Right renal cortex interstitium (tissue), 3 donors: Measurements from ENCODE around the gene SNCG. TPM values are rescaled to one million over a fixed set of nuclear protein-coding genes. Genes with fewer than 3 reads are reported as not detected.
"Not testable (repeated sequence)": the region's sequence is repeated elsewhere in the genome, so short reads cannot be mapped to it uniquely, and the experiment has no call there.

Experiments
- DNase-seq, 3 donors: peaks; one replicate each; pipeline ENCODE4 v3.0.0-alpha.2; 2013; ENCODE audit warnings: low read depth in 3 of 3, low spot score in 2 of 3
- polyA plus RNA-seq, 3 donors: library from polyadenylated mRNA; unstranded; fragments of 120-200 nt; gene quantifications; one replicate each; pipeline ENCODE4 v1.2.1, GENCODE V29; 2013; ENCODE audit not compliant: insufficient read length in 3 of 3

SNCG gene
- polyA plus RNA-seq, 3 donors = 8.3 to 23.4 (median 13.1) TPM

GRCh38 chr10:86944471-86944870 lies 13.9 kb upstream of the SNCG start:
- no peak for DNase-seq

- DNase-seq = no peak
Observed at GRCh38 chr10:86944907-86945306, 13.5 kb upstream of the SNCG start.

DNA sequence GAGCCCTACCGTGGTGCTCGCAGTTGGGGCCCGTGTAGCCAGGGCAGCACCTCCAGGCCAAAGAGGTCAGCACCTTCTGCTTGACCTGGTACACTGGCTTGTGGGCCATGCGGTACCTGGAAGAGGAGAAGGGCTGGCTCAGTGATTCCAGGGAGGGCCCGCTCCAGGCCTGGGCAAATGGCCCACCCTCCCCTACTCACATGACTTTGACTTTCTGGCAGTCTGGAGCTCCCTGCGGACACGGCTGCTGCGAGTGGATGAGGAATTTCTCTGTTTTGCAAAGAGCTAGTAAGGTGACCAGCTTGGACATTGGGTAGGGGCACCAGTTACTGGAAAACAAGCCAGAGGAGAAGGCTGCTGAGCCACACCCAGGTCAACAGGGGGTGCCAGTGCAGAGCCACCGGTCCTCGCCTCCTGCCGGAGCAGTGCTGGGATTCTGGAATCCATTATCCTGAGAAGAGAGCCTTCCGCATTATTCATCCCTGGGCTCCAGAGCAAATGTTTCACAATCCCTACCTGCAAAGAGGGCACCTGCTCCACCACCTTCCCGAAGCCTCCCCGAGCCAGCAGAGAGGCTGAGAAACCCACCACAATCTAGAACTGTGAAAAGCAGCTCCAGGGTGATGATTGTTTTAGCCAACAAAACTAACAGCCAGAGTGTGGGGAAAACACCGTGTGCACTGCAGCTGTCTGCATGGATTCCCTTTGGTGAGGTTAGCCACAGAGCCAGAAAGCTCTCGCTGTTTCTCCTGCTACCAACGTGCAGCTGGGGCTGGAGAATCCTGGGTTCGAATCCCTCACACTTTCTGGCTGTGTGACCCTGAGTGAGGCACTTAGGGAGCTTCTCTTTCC lies 12.8 kb upstream of the SNCG start:
- DNase-seq = no peak

DNA sequence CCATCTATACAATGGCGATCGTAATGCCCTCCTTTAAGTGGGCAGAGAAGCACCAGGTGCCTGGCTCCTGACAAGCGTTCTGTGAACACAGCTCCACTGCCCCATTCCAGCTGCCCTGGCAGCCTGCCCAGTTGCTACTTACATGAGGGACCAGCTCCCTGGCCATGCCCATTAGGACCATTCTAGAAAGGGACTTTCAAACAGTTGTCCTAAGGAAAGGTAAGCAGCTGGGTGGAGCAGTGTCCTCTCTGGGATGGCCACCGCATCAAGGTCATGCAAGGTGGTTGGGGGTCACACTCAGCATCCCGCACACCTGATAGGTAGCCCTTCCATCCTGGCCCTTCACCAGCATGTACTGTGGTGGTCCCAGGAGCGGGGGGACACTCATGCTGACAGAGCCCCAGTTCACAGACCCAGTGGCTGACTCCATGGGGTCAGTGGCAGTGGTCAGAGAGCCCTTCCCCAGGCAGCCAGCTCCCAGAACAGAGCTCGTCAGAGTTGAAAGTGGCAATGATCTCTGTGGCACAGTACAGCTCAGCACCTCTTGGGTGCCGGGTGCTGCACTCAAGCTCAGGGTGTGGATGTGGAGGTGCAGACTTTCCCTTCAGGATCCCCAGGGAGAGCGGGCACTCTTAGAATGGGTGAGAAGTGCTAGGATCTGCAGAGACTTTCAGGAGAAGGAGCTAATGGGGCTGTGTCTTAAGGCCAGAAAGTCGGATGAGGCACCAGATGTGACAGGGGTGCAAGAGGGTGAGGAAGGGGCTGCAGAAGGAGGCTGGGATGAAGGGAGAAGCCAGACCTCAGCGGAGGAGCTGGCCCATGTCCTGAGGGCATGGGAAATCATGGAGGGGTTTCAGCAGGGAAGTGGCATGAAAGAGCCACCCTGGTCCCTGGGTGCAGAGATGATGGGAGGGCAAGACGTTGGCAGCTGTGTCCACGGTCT lies 11.9 kb upstream of the SNCG start:
- DNase-seq = no peak

DNA sequence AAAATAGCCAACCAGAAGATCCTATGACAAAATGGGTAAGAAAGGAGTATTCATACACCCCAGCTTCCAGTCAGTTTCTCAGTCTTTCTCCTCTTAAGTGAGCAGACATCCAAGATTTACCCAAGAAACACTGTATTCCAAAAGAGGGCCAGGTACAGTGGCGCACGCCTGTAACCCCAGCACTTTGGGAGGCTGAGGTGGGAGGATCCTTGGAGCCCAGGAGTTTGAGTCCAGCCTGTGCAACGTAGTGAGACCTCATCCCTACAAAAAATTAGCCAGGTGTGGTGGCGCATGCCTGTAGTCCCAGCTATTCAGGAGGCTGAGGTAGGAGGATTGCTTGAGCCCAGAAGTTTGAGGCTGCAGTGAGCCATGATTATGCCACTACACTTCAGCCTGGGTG lies 10.6 kb upstream of the SNCG start:
- DNase-seq = not testable (repeated sequence)

GRCh38 chr10:86950349-86950748 lies 8.1 kb upstream of the SNCG start:
- DNase-seq = no peak

DNA sequence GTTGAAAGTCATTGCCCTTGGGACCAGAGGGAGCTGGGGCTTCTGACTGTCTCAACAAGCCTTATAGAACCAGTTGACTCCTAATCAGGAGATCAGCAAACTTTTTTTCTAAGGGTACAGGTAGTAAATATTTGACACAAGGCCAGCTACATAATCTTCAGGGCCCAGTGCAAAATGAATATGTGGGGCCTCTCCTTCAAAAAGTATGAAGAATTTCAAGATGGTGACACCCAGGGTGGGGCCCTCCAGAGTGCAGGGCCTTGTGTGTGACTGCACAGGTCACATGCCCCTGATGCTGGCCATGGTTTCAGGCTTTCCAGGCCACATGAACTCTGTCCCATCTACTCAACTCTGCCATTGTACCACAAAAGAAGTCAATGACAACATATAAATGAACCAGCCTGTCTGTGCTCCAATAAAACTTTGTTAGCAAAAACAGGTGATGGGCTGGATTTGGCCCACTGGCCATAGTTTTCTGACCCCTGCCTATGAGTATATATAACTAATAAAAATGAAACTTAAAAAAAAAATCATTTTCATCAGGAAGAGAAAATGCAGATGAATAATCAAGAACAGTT lies 7.1 kb upstream of the SNCG start:
- DNase-seq = no peak

DNA sequence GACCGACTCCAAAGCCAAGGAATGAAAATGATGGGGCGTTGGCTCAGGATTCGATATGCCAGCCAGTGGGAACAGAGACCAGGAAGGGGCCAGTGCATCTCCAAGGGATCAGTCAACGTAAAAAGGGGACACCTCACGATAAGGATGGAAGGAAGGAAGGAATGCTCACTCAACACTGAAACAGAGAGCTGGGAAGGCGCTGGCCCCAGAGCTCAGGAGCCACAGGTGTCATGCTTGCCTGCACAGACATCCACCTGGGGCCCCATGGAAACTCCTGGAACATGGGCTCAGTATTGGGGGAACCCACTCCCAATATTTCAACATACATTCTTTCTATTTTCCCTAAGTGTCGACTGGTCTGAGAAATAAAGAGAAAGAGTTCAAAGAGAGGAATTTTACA lies 6.3 kb upstream of the SNCG start:
- DNase-seq = no peak

DNA sequence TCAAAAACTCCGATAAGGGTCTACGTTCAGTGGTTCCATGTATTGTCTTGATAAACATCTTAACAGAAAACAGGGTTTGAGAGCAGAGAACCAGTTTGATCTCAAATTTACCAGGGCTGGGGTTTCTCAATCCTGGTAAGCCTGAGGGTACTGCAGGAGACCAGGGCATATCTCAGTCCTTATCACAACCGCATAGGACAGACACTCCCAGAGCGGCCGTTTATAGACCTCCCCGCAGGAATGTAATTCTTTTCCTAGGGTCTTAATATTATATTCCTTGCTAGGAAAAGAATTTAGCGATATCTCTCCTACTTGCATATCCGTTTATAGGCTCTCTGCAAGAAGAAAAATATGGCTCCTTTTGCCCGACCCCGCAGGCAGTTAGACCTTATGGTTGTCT lies 5.7 kb upstream of the SNCG start:
- not testable (repeated sequence) for DNase-seq

GRCh38 chr10:86953747-86954680 lies 4.4 kb upstream of the SNCG start:
- peak in 1 of 3 donors; percentile 48 for DNase-seq

DNA sequence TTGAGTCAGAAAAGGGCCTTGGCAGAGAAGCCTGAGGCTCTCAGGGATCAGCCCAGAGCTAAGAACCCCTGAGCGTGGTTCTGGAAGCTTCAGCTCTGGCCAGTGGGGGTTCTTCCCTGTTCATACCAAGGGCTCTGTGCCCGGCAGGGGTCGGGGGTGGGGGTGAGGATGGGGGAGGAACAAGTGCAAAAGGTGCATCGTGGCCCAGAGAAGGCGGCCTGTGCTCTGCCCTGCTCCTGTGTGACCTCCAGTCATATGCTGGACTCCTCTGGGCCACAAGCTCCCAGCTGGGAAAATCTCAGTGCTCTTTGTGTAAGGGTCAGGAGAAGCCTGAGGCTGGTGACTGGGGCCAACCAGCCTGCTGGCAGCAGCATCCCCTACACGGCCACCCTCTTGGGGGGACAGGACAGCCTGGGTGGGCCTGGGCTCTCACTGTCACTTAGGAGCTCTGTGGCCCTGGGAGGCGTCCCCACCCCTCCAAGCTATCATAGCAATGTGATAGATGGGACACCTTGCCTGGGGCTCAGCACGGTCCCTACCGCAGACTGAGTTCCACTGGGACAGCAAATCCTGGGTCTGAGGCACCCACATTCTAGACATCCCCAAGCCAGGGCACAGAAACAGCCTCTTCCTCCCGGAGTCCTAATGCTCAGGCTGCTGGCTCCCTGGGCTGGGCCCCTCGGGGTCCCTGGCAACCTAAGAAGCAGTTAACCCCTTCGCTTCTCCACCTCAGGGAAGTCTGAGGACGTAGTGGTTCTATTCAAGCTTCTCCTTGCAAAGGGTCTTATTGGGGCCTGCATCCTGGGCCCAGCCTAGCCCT lies 3.5 kb upstream of the SNCG start:
- DNase-seq = no peak

- no peak for DNase-seq
Observed at GRCh38 chr10:86955501-86956194, 2.8 kb upstream of the SNCG start.

DNA sequence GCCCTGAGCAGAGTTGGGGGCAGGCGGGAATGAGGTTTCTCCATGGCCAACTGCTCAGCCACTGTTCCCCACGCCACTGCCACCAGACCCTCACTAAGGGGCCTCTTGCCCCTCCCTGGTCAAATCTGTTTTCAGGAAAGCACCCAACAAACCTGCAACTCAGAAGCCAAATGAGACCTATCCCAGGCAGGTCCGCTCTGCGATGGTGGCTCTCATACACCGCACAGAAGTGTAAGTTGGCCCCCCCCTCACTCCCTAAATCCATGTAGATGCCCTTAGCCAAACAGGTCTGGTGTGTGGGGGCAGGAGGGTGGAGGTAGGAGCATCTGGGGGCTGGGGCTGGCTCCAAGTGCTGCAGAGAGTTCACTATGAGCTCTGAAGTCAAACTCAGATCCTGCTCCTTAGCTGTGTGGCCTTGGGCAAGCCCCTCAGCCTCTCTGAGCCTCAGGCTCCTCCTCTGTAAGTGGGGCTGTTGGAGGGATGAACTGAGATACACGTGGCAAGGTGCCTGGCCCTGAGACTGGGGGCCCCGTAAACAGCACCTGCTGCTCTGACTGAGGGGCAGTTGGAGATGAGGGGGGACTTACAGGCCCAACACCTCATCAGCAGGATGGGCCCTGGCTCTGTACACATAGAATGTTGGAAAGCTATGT lies 2.1 kb upstream of the SNCG start:
- no peak for DNase-seq

GRCh38 chr10:86956848-86957448 lies 1.5 kb upstream of the SNCG start:
- DNase-seq = no peak

GRCh38 chr10:86957471-86958115 lies 806 bp upstream of the SNCG start, which contains the start of gene MMRN2:
MMRN2 (minus strand) TSS chr10:86957615; CDS start chr10:86957541, 74 bp downstream.
- DNase-seq = no peak

GRCh38 chr10:86958901-86959736 lies 720 bp downstream of the SNCG start:
- no peak for DNase-seq

- DNase-seq = no peak
Observed at GRCh38 chr10:86959737-86960002, 1.3 kb downstream of the SNCG start.
